Hair follicle dermal papilla cell (primary cell): ENCODE measurements around the gene PCDHGB7. TPM values are rescaled to one million over a fixed set of nuclear protein-coding genes. Genes with fewer than 3 reads are reported as not detected.

Experiments used
- total RNA-seq: library from RNA; depleted of rRNA; stranded (reverse); fragments of >200 nt; gene quantifications from 2 replicates; pipeline ENCODE4 v1.2.3, GENCODE V29; 2012

Gene PCDHGB7
- 20.2 and 20.3 TPM in 2 replicates for total RNA-seq

DNA sequence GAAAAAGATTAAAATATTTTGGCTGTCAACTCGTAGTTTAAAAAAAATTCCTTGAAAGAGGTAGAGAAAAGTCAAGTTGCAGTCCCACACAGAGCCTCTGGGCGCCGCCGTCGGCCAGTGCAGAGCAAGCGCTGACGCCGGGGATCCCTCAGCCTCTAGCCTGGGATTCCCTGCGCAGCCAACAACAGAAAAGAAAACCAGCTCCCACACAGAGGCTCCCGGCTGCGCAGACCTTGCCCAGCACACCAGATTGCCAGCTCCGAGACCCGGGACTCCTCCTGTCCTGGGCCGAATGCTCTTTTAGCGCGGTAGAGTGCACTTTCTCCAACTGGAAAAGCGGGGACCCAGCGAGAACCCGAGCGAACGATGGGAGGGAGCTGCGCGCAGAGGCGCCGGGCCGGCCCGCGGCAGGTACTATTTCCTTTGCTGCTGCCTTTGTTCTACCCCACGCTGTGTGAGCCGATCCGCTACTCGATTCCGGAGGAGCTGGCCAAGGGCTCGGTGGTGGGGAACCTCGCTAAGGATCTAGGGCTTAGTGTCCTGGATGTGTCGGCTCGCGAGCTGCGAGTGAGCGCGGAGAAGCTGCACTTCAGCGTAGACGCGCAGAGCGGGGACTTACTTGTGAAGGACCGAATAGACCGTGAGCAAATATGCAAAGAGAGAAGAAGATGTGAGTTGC lies at the start of gene PCDHGB7:
TSS of gene PCDHGB7 (plus strand) at position 184 of the 679 bp plus-strand sequence. CDS start at position 367, 183 bp downstream.

DNA sequence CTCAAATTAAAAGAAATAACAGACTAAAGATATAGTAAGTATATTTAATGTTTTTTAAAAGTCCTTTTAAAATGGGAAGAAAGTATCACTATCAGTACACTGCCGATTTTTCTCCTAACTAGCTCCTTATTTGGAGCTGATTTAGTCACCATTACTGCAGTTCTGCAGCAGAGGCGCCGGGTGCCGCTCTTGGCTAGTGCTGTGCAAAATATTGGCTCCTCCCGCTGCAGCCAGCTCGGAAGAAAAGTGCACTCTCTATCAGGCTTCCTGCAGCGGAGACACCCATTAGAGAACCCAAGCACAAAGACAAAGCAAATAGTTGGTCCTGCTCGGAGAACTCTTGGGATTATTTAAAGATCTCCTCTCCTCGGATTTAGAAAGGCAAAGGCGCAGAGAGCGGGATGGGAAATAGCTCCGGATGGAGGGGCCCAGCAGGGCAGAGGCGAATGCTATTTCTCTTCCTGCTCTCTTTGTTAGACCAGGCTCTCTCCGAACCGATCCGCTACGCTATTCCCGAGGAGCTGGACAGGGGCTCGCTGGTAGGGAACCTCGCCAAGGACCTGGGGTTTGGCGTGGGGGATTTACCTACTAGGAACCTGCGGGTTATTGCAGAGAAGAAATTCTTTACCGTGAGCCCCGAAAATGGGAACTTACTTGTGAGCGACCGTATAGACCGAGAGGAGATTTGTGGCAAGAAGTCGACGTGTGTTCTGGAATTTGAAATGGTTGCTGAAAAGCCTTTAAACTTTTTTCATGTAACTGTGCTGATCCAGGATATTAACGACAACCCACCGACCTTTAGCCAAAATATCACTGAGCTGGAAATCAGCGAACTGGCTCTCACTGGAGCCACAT lies 47.3 kb upstream of the PCDHGB7 start, which contains the start of gene PCDHGB3:
TSS of gene PCDHGB3 (plus strand) at position 249 of the 855 bp plus-strand sequence. CDS start at position 402, 153 bp downstream.

DNA sequence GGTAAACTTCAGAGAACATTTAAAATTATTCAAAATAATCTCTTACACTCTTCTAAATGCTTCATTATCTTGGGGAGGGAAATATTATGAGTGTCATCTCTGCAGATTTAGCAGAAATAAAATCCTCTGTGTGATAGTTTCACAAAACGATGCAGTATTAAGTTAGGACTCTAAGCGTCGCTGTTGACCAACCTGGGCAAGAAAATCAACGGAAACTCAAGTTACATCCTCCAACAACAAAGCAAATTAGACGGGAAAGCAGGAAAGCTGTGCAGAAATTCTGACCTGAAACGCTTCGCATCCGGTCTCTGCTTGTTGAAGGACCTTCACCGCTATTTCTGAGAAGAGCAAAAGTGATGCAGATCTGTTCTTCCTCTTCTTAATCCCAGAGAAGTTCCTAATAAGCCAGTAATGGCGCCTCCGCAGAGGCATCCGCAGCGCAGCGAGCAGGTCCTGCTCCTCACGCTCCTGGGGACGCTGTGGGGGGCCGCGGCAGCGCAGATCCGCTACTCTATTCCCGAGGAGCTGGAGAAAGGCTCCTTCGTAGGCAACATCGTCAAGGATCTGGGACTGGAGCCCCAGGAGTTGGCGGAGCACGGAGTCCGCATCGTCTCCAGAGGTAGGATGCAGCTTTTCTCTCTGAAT lies 43.7 kb upstream of the PCDHGB7 start, which contains the start of gene PCDHGA6:
TSS of gene PCDHGA6 (plus strand) at position 219 of the 645 bp plus-strand sequence. CDS start at position 412, 193 bp downstream.

DNA sequence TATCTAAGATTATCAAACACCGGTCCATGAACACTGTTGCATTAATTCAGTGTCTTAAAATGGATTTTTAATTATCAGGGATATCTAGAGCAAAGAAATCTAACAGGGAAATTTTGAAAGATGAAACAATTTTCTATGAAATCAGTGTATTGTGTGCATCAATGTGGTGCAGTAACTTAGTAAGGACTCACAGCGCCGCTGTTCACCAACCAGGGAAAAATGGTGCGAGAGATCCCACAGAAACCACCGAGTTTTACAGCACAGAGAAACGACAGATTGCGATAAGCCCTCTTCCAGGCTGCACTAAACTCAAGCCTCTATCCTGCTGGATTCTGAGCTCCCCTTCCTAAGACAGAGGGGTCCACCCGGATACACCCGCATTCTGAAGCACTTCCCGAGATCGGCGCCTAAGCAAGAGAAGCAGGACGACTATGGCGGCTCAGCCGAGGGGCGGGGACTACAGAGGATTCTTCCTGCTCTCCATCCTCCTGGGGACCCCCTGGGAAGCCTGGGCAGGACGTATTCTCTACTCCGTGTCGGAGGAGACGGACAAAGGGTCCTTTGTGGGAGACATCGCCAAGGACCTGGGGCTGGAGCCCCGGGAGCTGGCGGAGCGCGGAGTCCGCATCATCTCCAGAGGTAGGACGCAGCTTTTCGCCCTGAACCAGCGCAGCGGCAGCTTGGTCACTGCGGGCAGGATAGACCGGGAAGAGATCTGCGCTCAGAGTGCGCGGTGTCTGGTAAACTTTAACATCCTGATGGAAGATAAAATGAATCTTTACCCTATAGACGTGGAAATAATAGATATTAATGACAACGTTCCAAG lies 34.8 kb upstream of the PCDHGB7 start, which contains the start of gene PCDHGA7:
TSS of gene PCDHGA7 (plus strand) at position 274 of the 826 bp plus-strand sequence. CDS start at position 432, 158 bp downstream.

GRCh38 chr5:141387557-141388311 lies 29.7 kb upstream of the PCDHGB7 start, which contains the start of gene PCDHGB4:
PCDHGB4 (plus strand) TSS chr5:141387698; CDS start chr5:141387885, 187 bp downstream.

GRCh38 chr5:141392429-141393198 lies 24.9 kb upstream of the PCDHGB7 start, which contains the start of gene PCDHGA8:
PCDHGA8 (plus strand) TSS chr5:141392633; CDS start chr5:141392814, 181 bp downstream.

GRCh38 chr5:141397756-141398551 lies 19.5 kb upstream of the PCDHGB7 start, which contains the start of gene PCDHGB5:
PCDHGB5 (plus strand) TSS chr5:141397947; CDS start chr5:141398128, 181 bp downstream.

DNA sequence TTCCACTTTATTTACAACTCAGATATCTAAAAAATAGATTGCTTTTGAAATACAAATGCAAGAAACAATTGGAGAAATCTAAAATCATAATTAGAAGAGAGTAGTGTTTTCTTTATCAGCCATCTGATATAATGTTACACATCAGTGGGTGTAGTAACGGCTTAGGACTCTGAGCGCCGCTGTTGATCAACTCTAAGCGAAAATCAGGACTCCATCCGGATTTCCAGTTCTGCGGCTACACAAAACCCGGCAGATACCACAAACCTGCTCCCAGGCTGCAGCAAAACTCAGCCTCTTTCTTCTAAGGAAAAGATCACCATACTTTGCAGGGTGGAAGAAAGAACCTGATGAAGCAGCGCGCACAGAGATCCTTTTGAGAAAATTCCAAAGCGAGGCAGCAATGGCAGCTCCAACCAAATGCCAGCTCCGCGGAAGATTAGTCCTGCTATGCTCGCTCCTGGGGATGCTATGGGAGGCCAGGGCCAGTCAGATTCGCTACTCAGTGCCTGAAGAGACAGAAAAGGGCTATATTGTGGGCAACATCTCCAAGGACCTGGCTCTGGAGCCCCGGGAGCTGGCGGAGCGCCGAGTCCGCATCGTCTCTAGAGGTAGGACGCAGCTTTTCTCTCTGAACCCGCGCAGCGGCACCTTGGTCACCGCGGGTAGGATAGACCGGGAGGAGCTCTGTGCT lies 14.8 kb upstream of the PCDHGB7 start, which contains the start of gene PCDHGA9:
TSS of gene PCDHGA9 (plus strand) at position 226 of the 691 bp plus-strand sequence. CDS start at position 401, 175 bp downstream.

GRCh38 chr5:141407790-141408505 lies 9.5 kb upstream of the PCDHGB7 start, which contains the start of gene PCDHGB6:
PCDHGB6 (plus strand) TSS chr5:141408021; CDS start chr5:141408203, 182 bp downstream.

GRCh38 chr5:141412854-141413539 lies 4.5 kb upstream of the PCDHGB7 start, which contains the start of gene PCDHGA10:
PCDHGA10 (plus strand) TSS chr5:141412987; CDS start chr5:141413176, 189 bp downstream.

DNA sequence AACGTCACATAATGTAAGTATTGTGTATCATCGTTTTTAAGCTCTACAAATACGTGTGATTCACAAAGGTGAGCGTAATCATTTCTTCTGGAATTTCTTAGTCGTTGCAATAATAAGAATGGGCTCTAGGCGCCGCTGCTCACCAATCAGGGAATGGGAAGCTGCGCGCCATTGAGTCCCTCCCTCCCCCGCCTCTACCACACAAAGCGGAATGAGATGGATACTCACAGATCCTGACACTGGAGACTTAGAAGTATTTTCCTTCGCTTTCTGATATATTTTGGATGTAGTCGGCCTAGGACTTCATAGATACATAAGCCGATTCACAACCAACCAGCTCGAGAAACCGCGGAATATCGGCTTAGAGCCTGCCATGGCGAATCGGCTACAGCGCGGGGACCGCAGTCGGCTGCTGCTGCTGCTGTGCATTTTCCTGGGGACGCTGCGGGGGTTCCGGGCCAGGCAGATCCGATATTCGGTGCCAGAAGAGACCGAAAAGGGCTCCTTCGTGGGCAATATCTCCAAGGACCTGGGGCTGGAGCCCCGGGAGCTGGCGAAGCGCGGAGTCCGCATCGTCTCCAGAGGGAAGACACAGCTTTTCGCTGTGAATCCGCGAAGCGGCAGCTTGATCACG lies 3.5 kb downstream of the PCDHGB7 start, which contains the start of gene PCDHGA11:
TSS of gene PCDHGA11 (plus strand) at position 197 of the 634 bp plus-strand sequence. CDS start at position 374, 177 bp downstream.

GRCh38 chr5:141430332-141431113 lies 13.0 kb downstream of the PCDHGB7 start, which contains the start of gene PCDHGA12:
PCDHGA12 (plus strand) TSS chr5:141430507; CDS start chr5:141430760, 253 bp downstream.

